NT2/D1 (cell line): ENCODE data around the gene TTC12.

Source experiments
- SUZ12 ChIP-seq: IDR thresholded peaks from 2 replicates; pipeline ENCODE4 v1.6.1; 2011; ENCODE audit not compliant: insufficient read length, insufficient read depth; ENCODE audit errors: extremely low read depth
- YY1 ChIP-seq: IDR thresholded peaks from 2 replicates; pipeline ENCODE4 v1.6.1; 2011; ENCODE audit not compliant: insufficient read length, insufficient read depth
- ZNF274 ChIP-seq: IDR thresholded peaks from 2 replicates; pipeline ENCODE4 v1.6.1; 2011; ENCODE audit warnings: mild to moderate bottlenecking, low read depth, low read length

GRCh38 chr11:113282898-113283437 is 31.4 kb upstream of the TTC12 start:
- no peak for TF ChIP-seq YY1
- TF ChIP-seq ZNF274, result no peak
- TF ChIP-seq SUZ12, result no peak
